HG03103 (cell line): ENCODE results near the gene CCDC7.
"Not testable (repeated sequence)": the region's sequence is repeated elsewhere in the genome, so short reads cannot be mapped to it uniquely, and the experiment has no call there.

Experiments
- ATAC-seq: cut with Tn5 transposase; IDR thresholded peaks from one replicate; pipeline ENCODE4 v1.9.1; 2021; ENCODE audit warnings: low read depth; ENCODE audit not compliant: unreplicated experiment

CCDC7 gene

DNA sequence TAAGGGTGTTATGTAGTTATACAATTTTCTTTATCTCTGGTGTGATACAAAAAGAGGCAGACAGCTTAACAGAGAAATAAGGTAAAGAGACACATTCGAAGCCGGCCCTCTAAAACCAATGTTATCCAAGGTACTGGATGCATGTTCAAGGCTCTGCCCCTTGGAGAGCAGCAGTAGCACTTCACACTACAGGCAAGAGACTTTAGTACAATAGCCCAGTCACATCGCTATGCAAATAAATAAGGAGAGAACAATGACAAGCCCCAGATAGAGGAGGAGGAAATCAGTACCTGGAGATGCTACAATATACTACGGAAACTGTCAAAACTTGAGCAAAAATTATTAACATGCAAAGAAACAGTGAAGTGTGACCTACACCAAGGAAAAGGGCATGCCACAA, 401.0 kb downstream of the CCDC7 start:
- ATAC-seq, result no peak

DNA sequence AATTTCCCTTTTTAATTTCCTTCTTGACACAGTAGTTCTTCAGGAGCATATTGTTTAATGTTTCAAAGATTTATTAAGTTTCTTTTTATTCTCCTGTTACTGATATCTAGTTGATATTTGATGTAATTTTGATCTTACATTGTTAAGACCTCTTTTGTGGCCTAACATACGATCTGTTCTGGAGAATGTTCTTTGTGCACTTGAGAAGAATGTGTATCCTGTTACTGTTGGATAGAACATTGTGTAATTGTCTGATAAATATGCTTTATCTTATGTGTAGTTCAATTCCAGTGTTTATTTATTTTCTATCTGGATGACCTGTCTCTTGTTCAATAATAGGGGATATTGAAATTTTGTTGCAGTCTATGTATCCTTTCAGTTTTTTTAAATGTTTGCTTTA, 405.4 kb downstream of the CCDC7 start:
- ATAC-seq, result no peak

DNA sequence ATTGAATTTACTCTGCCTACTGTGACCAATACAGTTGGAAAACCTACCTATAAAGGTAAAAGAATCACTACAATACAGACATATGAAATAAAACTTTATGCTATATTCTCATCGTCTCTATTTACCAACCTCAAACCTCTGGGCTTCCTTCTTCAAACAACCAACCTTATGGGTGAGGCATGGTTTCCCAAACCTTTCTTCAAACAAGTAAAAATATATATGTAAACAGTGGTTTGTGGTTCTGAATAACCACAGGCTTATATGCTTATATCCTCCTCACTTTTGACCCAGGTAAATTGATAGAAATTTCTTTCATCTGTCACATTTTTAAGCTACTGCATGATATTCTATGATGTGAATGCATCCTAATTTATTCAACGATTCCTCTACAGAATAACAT, 408.5 kb downstream of the CCDC7 start:
- ATAC-seq, result no peak

DNA sequence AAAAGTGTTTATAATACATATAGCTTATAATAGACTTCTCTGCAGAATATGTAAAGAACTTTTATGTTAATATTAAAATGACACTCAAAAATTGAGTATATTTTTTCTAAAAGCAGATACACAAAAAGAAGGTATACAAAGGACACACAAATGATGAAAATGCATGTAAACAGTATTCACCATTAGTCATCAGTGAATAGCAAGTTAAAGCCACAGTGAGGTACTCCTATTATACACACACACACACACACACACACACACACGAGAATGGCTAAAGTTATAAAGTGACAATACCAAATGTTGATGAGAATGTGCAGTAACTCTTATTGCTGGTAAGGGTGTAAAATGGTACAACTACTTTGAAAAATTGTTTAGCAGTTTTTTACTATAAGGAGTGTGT, 419.2 kb downstream of the CCDC7 start:
- no peak for ATAC-seq

DNA sequence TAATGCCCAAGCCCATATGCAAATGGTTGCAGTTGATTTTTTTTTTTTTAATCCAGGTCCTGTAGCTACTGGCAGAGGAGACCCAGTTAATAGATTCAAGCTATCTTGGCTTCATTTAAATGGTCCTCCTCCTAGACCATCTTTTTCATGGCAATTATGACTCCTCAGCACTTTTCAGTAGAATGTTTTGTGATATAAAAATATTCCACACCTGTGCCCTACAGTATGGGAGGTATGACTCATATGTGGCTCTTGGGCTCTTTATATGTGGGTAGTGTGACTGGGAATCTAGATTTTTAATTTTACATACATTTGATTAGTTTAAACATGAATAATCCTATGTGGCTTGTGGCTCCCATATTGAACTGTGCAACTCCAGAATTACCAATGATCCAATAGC, 432.0 kb downstream of the CCDC7 start:
- no peak for ATAC-seq

DNA sequence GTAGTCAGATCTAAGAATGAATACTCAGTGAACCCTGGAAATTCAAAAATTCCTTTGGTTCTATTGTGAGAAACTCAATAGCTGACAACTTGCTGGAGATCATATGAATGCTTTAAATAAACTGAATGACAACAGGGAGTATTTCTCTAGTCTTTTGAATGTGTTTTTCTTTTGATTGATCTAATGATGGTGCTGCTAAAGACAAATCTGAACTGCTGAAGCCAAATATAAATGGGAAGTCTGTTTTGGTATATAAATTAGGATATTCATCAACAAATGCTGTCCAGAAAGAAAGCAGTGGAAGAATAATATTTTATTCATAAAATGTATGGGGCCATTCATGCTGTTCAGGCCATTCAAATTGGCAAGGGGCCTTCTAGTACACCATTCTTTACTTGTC, 432.7 kb downstream of the CCDC7 start:
- no peak for ATAC-seq

DNA sequence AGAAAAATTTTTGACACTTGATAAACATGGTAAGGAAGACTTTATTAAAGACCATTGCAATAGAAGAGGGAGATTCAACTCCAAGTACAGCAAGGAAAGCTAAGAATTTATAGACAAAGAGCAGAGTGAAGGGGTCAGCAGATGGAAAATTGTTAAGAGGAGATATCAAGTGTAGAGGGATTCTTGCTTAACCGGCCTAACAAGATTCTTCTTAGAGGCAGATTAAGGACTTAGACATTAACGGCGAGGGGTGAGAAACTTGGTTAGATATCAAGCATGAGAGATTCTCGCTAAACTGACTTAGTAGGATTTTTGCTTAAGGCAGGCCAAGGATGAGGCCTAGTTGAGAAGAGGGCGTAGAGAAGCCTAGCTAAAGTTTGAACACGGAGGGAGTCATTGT, 436.1 kb downstream of the CCDC7 start:
- ATAC-seq, result no peak

DNA sequence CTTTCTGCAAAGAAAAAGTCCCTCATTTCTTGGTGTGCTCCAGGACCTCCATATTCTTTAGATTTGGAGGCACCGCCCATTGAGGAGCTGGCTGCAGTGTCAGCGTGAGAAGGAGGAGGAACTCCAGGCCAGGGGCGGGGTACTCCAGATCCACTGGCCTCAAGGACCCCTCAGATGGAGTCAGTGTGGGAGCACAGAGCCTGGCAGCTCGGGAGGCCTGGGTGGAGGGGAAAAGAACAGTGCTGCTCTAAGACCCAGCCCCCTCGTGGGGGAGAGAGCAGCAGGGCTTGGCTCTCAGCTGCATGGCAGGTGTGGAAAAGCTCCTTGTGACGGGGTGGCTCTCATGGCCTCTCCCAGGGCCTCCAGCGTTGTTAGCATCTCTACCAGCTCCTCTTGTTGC, 441.5 kb downstream of the CCDC7 start:
- ATAC-seq, result no peak

DNA sequence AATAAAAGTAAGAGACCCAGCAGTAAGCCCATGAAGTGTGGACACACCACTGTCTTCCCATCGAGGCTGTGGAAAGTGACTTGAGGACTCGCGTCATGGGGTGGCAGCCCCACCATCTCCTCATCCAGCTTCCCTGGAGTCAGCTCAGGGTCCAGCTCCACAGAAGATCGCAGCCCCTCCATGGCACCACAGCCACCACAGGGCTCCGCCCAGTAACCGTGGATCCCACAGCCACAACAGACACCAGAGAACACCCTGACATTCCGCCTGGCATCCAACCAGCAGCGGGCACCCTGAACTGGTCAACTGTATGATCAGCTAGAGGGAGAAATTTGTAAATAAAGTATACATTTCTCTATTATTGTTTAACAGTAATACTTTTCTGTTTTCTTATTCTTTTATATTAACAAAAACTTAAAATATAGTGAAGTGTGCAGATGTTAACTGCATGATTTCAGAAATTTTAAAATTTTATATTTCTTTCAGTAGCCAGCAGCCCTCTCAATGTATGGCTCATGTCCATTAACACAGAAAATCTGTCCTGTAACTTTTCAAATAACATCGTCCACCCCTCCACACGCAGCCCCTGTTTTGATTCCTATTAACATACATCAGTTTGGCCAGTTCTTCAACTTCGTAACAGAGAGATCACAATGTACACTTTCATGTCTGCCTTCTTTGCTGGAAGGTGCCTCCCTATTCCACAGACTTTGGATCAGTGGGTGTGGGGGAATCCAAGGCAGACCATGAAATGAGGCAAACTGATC, 442.4 kb downstream of the CCDC7 start:
- no peak for ATAC-seq

DNA sequence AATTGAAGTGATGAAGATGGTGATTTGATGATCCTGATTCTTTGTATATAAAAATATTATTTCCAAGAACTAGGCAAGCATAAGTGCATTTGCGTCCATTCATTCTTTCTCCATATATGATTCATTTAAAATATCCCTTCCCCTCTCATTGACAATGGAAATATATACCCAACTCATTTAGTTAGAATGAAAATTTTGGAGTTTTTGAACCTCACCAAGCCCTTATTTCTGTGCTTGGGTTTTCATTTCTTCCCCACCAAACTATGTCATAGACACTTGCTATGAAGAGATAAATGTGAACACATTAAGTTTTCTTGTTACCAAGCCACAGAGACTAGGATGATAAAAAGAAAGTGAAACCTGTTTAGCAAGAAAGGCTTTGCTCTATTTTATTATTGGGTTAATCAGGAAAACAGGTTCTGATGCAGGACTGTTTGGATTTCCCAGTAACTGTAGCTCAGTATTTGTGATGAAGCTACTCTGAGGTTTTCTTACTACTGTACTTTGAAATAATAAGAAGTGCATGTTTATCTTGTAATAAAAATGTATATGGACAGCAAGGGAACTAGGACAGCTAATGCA, 443.8 kb downstream of the CCDC7 start:
- no peak for ATAC-seq

DNA sequence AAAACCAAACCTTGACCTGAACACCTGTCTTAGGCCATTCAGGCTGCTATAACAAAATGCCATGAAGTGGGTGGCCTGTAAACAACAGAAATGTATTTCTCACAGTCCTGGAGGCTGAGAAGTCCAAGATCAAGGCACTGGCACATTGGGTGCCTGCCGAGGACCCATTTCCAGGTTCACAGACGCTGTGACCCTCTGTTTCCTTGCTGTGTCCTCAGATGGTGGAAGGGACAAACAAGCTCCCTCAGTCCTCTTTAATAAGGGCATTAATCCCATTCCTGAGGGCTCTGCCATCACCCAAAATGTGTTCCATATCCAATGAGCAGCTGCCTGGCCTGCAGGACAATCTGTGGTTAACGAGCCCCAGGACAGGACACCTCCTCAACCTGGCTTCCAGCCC, 444.5 kb downstream of the CCDC7 start:
- ATAC-seq, result no peak

DNA sequence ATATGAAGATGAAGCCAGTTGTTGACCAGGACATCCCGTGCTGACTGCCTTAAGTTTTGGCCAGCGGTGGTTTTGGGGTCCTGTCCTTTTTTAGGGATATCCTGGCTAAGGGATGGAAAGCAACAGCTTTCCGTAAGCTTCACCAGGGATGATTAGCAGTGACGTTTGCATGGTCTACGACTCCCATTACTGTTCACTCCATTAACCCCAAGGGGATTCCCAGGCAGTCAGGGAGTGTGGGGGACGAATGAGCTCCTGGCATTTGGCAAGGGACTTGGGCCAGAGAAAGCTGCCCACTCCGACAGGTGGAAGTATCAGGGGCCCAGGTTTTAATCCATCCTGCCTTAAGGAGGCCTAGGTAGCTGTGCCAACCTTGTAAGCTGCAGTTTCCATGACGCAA, 445.3 kb downstream of the CCDC7 start:
- no peak for ATAC-seq

DNA sequence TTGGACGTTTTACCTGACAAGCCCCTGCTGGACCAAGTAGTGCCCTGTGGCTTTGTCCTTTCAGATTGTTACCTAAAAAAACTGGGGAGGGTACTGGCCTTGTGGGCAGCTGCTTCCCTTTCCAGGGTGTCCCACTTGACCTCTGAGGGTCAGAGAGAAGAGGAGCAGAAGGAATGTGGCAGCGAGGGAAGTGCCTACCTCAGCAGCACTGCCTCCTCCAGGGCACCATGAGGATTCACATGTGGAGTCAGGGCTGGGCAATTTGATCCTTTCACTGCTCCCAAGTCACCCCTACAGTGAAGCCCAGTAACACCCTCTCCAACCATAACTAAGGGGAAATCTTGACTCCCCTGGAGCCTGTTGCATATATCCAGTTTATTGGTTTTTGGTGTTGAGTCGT, 447.5 kb downstream of the CCDC7 start:
- no peak for ATAC-seq

DNA sequence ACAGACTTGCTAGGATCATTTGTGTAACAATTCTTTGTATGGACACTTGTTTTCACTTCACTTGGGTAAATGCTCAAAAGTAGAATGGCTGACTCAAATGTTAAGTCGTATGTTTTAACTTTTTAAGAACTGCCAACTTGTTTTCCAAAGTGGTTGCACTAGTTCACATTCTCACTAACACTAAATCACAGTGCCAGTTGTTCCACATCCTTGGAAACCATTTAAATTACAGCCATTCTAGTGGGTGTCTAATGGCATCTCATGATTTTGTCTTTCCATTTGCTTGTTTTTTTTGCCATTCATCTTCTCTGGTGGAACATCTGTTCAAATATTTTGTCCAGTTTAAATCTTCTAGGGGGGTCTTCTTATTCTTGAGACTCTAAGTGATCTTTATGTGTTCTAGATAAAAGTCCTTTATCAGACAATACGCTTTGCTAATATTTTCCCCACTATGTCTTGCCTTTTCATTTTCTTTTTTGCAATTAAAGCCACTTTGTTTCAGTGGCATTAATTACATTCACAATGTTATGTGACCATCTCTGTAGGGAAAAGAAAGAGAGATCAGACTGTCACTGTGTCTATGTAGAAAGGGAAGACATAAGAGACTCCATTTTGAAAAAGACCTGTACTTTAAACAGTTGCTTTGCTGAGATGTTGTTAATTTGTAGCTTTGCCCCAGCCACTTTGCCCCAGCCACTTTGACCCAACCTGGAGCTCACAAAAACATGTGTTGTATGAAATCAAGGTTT, 448.1 kb downstream of the CCDC7 start:
- ATAC-seq, result no peak

DNA sequence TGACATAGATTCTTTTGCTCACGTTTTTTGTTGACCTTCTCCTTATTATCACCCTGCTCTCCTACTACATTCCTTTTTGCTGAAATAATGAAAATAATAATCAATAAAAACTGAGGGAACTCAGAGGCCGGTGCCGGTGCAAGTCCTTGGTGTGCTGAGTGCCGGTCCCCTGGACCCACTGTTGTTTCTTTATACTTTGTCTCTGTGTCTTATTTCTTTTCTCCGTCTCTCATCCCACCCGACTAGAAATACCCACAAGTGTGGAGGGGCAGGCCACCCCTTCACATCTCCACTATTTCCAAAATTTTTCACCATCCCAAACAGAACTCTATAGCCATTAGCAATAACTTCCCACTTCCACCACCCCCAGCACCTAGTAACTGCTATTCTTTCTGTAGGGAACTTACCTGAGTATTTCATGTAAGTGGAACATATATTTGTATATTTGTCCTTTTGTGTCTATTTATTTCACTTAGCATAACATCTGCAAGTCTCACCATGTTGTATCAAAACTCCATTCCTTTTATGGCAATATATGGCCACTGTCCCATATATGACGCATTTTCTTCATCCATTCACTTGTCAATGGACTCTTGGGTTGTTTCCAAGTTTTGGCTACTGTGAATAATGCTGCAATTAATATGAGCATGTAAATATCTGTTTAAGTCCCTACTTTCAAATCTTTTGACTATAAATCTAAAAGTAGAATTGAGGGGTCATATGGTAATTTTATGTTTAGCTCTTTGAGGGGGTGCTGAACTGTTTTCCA, 449.4 kb downstream of the CCDC7 start:
- ATAC-seq, result not testable (repeated sequence)

DNA sequence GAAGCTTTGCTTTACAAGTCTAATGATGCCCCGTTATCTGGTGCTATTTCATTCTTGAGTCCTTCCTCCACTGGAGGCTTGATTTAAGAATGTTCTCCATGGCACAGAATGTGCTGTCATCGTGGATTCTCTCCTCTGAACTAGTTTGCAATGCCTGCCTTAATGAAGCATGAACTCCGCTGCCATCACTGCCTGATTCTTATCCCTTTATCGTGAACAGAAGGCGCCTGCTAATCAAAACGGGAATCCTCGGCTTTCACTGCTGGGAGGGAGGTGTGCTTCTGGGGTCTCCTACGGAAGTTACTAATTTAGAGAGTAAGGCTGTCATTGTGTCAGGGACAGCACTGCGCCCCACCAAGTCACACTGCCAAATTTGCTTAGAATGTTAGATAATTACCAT, 455.9 kb downstream of the CCDC7 start:
- no peak for ATAC-seq

DNA sequence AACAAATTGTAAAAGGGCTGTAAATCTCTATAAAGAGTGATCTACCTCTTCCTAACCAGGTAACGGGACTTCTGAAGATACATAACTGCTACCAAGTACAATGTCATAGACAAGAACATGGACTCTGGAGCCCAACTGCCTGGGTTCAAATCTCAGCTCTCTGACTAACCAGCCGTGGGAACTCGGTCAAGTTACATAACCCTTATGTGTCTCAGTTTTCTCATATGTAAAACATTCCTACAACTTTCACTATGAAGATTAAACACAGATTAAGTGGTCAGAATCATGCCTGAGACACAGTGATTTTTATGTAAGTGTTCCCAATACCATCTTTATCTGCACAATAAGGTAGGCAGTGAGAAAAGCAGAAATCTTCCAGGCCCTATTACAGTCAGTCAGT, 459.5 kb downstream of the CCDC7 start:
- no peak for ATAC-seq

DNA sequence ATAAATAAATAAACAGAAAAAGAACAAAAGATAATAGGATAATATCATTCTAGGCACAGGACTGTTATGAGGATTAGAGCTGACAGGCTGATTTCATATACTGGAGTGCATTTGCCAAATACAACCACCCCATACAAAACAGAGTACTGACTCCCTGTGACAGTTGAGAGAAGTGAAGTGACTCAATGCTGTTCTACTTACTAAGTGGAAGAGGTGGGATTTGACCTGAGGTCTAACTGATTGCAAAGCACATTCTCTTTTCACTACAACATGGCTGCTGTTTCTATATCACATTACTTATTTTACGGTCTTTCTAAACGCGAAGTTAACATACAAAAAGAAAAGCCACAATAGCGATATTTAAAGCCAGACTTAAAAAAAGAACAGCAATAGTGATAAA, 460.7 kb downstream of the CCDC7 start:
- no peak for ATAC-seq

DNA sequence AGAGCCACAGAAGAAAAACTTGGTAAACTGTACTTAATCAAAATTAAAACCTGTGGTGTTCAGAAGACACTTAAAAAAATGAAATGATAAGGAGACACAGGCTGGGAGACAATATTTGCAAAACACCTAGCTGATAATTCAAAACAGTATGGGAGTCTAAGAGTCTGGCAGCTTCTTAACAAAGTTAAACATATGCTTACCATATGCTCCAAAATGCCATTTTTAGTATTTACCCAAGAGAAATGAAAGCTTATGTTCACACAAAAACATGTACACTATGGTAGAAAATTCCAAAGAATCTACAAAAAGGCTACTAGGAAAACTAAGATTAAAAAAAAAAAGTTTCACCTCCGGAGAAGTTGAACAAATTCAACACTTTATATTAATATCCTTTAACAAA, 463.5 kb downstream of the CCDC7 start:
- no peak for ATAC-seq

DNA sequence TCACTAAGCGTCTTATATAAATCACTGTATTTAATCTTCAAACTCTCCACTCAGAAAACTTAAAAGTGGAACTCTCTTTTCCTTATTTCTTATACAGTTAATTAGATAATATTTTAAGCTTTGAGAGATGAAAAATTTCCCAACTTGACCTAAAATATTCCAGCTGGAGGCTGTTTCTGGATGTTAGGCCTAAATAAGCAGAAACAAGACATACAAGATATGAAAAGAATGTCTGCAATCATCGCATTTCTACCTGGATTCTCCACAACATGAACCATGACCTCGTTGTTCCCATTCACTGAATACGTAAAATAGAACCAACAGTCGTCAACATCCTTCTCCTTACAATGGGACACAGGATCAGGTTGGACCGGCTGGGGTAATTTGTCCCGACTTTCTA, 464.0 kb downstream of the CCDC7 start:
- ATAC-seq, result not testable (repeated sequence)
